Gastrocnemius medialis (tissue), 4 donors: ENCODE data around the gene GSK3A. TPM values are rescaled to one million over a fixed set of nuclear protein-coding genes. Genes with fewer than 3 reads are reported as not detected.

Source experiments
- ATAC-seq, 2 donors: fragments of 150-250 bp; one replicate each; pipeline ENCODE4 v1.9.1; 2016
- DNase-seq, 2 donors: peaks; one replicate each; pipeline ENCODE4 v3.0.0-alpha.2; 2019
- H3K27ac ChIP-seq, 4 donors: fragments of 200-600 bp; sonication (generic); 1 replicate in 1 of 4; 2 replicates in 3 of 4; pipeline ENCODE4 v1.5.1; 2016 to 2018; ENCODE audit warnings: mild to moderate bottlenecking in 2 of 4, moderate library complexity in 1 of 4
- H3K27me3 ChIP-seq, 3 donors: fragments of 200-600 bp; sonication (generic) in 2 of 3; 1 replicate in 1 of 3; 2 replicates in 2 of 3; pipeline versions ENCODE4 v1.5.1 to v1.6.0; 2016 to 2019; ENCODE audit warnings: mild to moderate bottlenecking in 1 of 3, moderate library complexity in 1 of 3
- H3K36me3 ChIP-seq, 2 donors: fragments of 200-600 bp; sonication (generic) in 1 of 2; one replicate each; pipeline ENCODE4 v1.5.1; 2017 to 2018
- H3K4me1 ChIP-seq, 2 donors: fragments of 200-600 bp; sonication (generic) in 1 of 2; one replicate each; pipeline ENCODE4 v1.5.1; 2016 to 2017; ENCODE audit warnings: mild to moderate bottlenecking in 2 of 2
- H3K4me3 ChIP-seq, 4 donors: fragments of 200-600 bp; sonication (generic) in 3 of 4; 1 replicate in 1 of 4; 2 replicates in 3 of 4; pipeline ENCODE4 v1.5.1; 2016 to 2019; ENCODE audit warnings: mild to moderate bottlenecking in 2 of 4
- H3K9me3 ChIP-seq, 3 donors: fragments of 200-600 bp; sonication (generic) in 2 of 3; 1 replicate in 1 of 3; 2 replicates in 2 of 3; pipeline ENCODE4 v1.5.1; 2016 to 2019
- CTCF ChIP-seq, 5 experiments: fragments of 450-650 bp in 3 of 5; fragments of 200-600 bp in 2 of 5; sonication (generic) in 2 of 5; IDR thresholded peaks in 4 of 5; conservative IDR thresholded peaks in 1 of 5; 1 replicate in 4 of 5; 2 replicates in 1 of 5; pipeline ENCODE4 v1.5.1; 2016 to 2019; ENCODE audit warnings: antibody characterized with exemption in 5 of 5, mild to moderate bottlenecking in 3 of 5, moderate library complexity in 3 of 5
- POLR2A ChIP-seq, 2 donors: fragments of 450-650 bp; IDR thresholded peaks; one replicate each; pipeline ENCODE4 v1.6.1; 2017; ENCODE audit warnings: antibody characterized with exemption in 2 of 2, mild to moderate bottlenecking in 2 of 2, moderate library complexity in 2 of 2
- in situ Hi-C, 4 donors: fragments of 200-750 bp; cut with MboI; loops; one replicate each; pipeline versions ENCODE4 v1.15.0 to v1.8.0; 2017; ENCODE audit warnings: low sequenced_read_pairs in 4 of 4
- intact Hi-C: fragments of 100-400 bp; cut with DNase I; formaldehyde crosslinking; loops from one replicate; pipeline ENCODE4 v1.15.1; 2023; ENCODE audit warnings: low total_unique reads
- total RNA-seq, 4 donors: library from RNA; depleted of rRNA; stranded (reverse); fragments of >200 nt; gene quantifications; one replicate each; pipeline versions ENCODE4 v1.1.0 to v1.2.3, GENCODE V29; 2016

The GSK3A gene
- total RNA-seq, 4 donors from 2014 or later, result 24.2 to 48.0 (median 40.1) TPM

GRCh38 chr19:42289556-42290041 lies 47.2 kb upstream of the GSK3A start:
- Histone ChIP-seq H3K9me3 (no peaks in the 10 kb centered on the region), H3K4me1 (peaks cover 21 to 22% of the 10 kb centered on the region in 2 donors), H3K27me3 (no peaks in the 10 kb centered on the region), H3K27ac (no peak overlapping the region), H3K36me3 (peaks cover 0 to 73% of the 10 kb centered on the region in 2 donors), H3K4me3 (no peak overlapping the region)
- TF ChIP-seq POLR2A (IDR thresholded peaks at IDR 0.05), result no peak
- TF ChIP-seq CTCF (IDR thresholded peaks at IDR 0.05 in 4 of 5, conservative IDR thresholded peaks at IDR 0.05 in 1 of 5), result no peak
- intact Hi-C loops (no loop called here), in situ Hi-C loops (loop anchor here in 1 of 4 donors (5.0 kb wide), 1 partner anchor 47 kb away; the partner anchor contains the start of gene GSK3A)
- DNase-seq (no peak), ATAC-seq (no peak)

GRCh38 chr19:42288881-42289555 lies 46.6 kb upstream of the GSK3A start:
- H3K4me1 ChIP-seq, result peaks cover 22 to 23% of the 10 kb centered on the region in 2 donors
- peaks cover 0 to 68% of the 10 kb centered on the region in 2 donors for H3K36me3 ChIP-seq
- H3K9me3 ChIP-seq, result no peaks in the 10 kb centered on the region
- DNase-seq (no peak), ATAC-seq (no peak)
- TF ChIP-seq POLR2A (IDR thresholded peaks at IDR 0.05) (no peak), CTCF (IDR thresholded peaks at IDR 0.05 in 4 of 5, conservative IDR thresholded peaks at IDR 0.05 in 1 of 5) (no peak)
- H3K27ac ChIP-seq, result no peak overlapping the region
- no peak overlapping the region for H3K4me3 ChIP-seq
- intact Hi-C loops (no loop called here), in situ Hi-C loops (loop anchor here in 1 of 4 donors (5.0 kb wide), 1 partner anchor 47 kb away; the partner anchor contains the start of gene GSK3A)
- H3K27me3 ChIP-seq, result no peaks in the 10 kb centered on the region

DNA sequence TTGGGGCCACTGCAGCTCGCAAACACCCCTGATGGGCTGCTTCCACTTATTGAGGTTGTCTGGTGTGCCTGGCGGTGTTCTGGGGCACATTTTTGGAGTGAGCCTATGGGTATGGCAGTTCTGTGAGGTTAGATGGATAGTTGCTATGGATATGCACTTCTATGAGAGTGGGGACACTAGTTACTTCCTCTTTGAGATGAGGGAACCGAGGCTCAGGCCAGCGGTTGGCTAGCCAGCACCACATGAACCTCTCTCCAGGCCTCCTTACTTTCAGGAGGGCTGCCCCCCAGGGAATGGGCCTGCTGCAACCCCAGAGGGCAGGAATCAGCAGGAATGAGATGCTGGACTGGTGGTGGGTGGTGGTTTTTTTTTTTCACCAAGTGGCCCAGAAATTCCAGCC lies 46.0 kb upstream of the GSK3A start:
- peaks cover 22 to 24% of the 10 kb centered on the region in 2 donors for H3K4me1 ChIP-seq
- in situ Hi-C loops (loop anchor here in 1 of 4 donors (5.0 kb wide), 1 partner anchor 46 kb away; the partner anchor contains the start of gene GSK3A), intact Hi-C loops (no loop called here)

GRCh38 chr19:42287827-42288107 lies 45.4 kb upstream of the GSK3A start:
- in situ Hi-C loops (loop anchor here in 1 of 4 donors (5.0 kb wide), 1 partner anchor 45 kb away; the partner anchor contains the start of gene GSK3A), intact Hi-C loops (no loop called here)
- Histone ChIP-seq H3K27me3 (no peaks in the 10 kb centered on the region), H3K4me1 (peaks cover 28 to 30% of the 10 kb centered on the region in 2 donors), H3K9me3 (no peaks in the 10 kb centered on the region), H3K4me3 (no peak overlapping the region), H3K36me3 (peaks cover 0 to 57% of the 10 kb centered on the region in 2 donors), H3K27ac (no peak overlapping the region)
- TF ChIP-seq CTCF (IDR thresholded peaks at IDR 0.05 in 4 of 5, conservative IDR thresholded peaks at IDR 0.05 in 1 of 5) (no peak), POLR2A (IDR thresholded peaks at IDR 0.05) (no peak)
- DNase-seq, result no peak
- ATAC-seq, result no peak

More for the DNA sequence above, 46.0 kb upstream of the GSK3A start:
- no peaks in the 10 kb centered on the region for H3K27me3 ChIP-seq
- H3K27ac ChIP-seq, result no peak overlapping the region
- no peak for TF ChIP-seq POLR2A (IDR thresholded peaks at IDR 0.05)
- no peak for TF ChIP-seq CTCF (IDR thresholded peaks at IDR 0.05 in 4 of 5, conservative IDR thresholded peaks at IDR 0.05 in 1 of 5)
- peaks cover 0 to 64% of the 10 kb centered on the region in 2 donors for H3K36me3 ChIP-seq
- H3K4me3 ChIP-seq, result no peak overlapping the region
- ATAC-seq, result no peak
- H3K9me3 ChIP-seq, result no peaks in the 10 kb centered on the region
- DNase-seq, result no peak
